HepG2 (cell line): ENCODE data around the gene IL22RA1. TPM values are rescaled to one million over a fixed set of nuclear protein-coding genes. Genes with fewer than 3 reads are reported as not detected.

ENCODE experiments used
- ATAC-seq: fragments of 200-7000 bp; cut with Tn5 transposase; 3 replicates; pipeline ENCODE4 v1.9.1; 2020; ENCODE audit warnings: mild to moderate bottlenecking, moderate library complexity
- BruUV-seq: library from RNA; stranded (reverse); fragments of 400-500 nt; replicated peaks from 2 replicates; lab custom pipeline; 2021; lab: Mats Ljungman, UMichigan
- CTCF ChIA-PET: fragments of 300-600 bp; formaldehyde crosslinking; extraction: SDS; loops from one replicate; lab custom pipeline; 2021; ENCODE audit warnings: low total read pairs, inconsistent platforms, low intra/inter-chr PET ratio; lab: Yijun Ruan, JAX
- POLR2A ChIA-PET: fragments of 350-600 bp; sonication (Branson Sonifier 250); formaldehyde crosslinking; loops from one replicate; lab custom pipeline; 2020; ENCODE audit warnings: antibody characterized with exemption, inconsistent platforms; lab: Yijun Ruan, JAX
- DNase-seq: peaks from one replicate; pipeline ENCODE4 v3.0.0-alpha.2; 2015; ENCODE audit warnings: low spot score
- FAIRE-seq: peaks from 3 replicates; lab custom pipeline; 2011; peaks lifted over from hg19 to GRCh38; lab: Jason Lieb, UNC
- H2AFZ ChIP-seq: one replicate; pipeline ENCODE4 v1.6.1; 2011; ENCODE audit warnings: low read length, inconsistent platforms
- H3K27ac ChIP-seq: fragments of 300-600 bp; 3 replicates; pipeline ENCODE4 v1.8.0; 2011; ENCODE audit warnings: mixed run types, mild to moderate bottlenecking, mixed read lengths, low read length, inconsistent platforms; ENCODE audit not compliant: insufficient read depth; ENCODE audit errors: extremely low read length
- H3K27me3 ChIP-seq, 2 experiments: fragments of 200-600 bp in 1 of 2; 2 replicates in 1 of 2; 3 replicates in 1 of 2; pipeline versions ENCODE4 v1.6.0 to v1.8.0; 2011; ENCODE audit warnings: low read length in 2 of 2, mild to moderate bottlenecking in 2 of 2, moderate library complexity in 2 of 2, inconsistent platforms in 1 of 2; ENCODE audit not compliant: insufficient read depth in 2 of 2, control insufficient read depth in 1 of 2
- H3K36me3 ChIP-seq, 2 experiments: fragments of 200-600 bp in 1 of 2; replicated peaks in 1 of 2; 2 replicates in 1 of 2; 3 replicates in 1 of 2; pipeline versions ENCODE4 v1.5.1 to v1.8.0; 2011; ENCODE audit warnings: low read length in 2 of 2, inconsistent platforms in 1 of 2; ENCODE audit not compliant: insufficient read depth in 2 of 2, control insufficient read depth in 1 of 2
- H3K4me1 ChIP-seq: 2 replicates; pipeline ENCODE4 v1.5.1; 2012; ENCODE audit warnings: low read length, inconsistent platforms; ENCODE audit not compliant: insufficient read depth
- H3K4me2 ChIP-seq: 2 replicates; pipeline ENCODE4 v1.6.0; 2011; ENCODE audit warnings: low read depth, low read length, inconsistent platforms
- H3K4me3 ChIP-seq, 3 experiments: fragments of 200-600 bp in 1 of 3; sonication (generic), shearing (Covaris generic) in 1 of 3; replicated peaks in 1 of 3; 2 replicates each; pipeline ENCODE4 v1.5.1; 2011 to 2016; ENCODE audit warnings: low read length in 3 of 3, inconsistent platforms in 2 of 3, low read depth in 2 of 3, mild to moderate bottlenecking in 2 of 3, control low read depth in 1 of 3, mixed read lengths in 1 of 3; ENCODE audit not compliant: insufficient read depth in 1 of 3
- H3K79me2 ChIP-seq: one replicate; pipeline ENCODE4 v1.6.1; 2011; ENCODE audit warnings: low read length, inconsistent platforms; ENCODE audit not compliant: insufficient read depth
- H3K9ac ChIP-seq: 2 replicates; pipeline ENCODE4 v1.6.0; 2011; ENCODE audit warnings: mild to moderate bottlenecking, low read depth, low read length, inconsistent platforms; ENCODE audit not compliant: insufficient read depth
- H3K9me3 ChIP-seq: 2 replicates; pipeline ENCODE4 v1.5.1; 2012; ENCODE audit warnings: mild to moderate bottlenecking, low read length
- H4K20me1 ChIP-seq: 2 replicates; pipeline ENCODE4 v1.6.0; 2011; ENCODE audit warnings: inconsistent platforms, mild to moderate bottlenecking, low read length, moderate library complexity; ENCODE audit not compliant: insufficient read depth
- CHD4 ChIP-seq: fragments of 200-600 bp; sonication (generic); IDR thresholded peaks from 2 replicates; pipeline ENCODE4 v1.7.0; 2017; ENCODE audit warnings: mild to moderate bottlenecking, low read length, borderline replicate concordance
- ETV6 ChIP-seq: sonication (generic); formaldehyde crosslinking; conservative IDR thresholded peaks from 2 replicates; pipeline ENCODE4 v1.4.0; 2020; ENCODE audit warnings: missing genetic modification reagents
- TGIF2 ChIP-seq: IDR thresholded peaks from 2 replicates; pipeline ENCODE4 v1.6.1; 2016; ENCODE audit warnings: control low read depth, missing compliant biosample characterization
- ZBTB26 ChIP-seq: IDR thresholded peaks from 2 replicates; pipeline ENCODE4 v1.6.1; 2016; ENCODE audit warnings: missing compliant biosample characterization, missing genetic modification reagents, borderline replicate concordance
- ZNF431 ChIP-seq: sonication (generic); formaldehyde crosslinking; IDR thresholded peaks from 2 replicates; pipeline ENCODE4 v1.9.0; 2022; ENCODE audit warnings: missing genetic modification reagents, low read depth, mild to moderate bottlenecking, borderline replicate concordance
- ZNF589 ChIP-seq: sonication (generic); formaldehyde crosslinking; conservative IDR thresholded peaks from 2 replicates; pipeline ENCODE4 v1.8.0; 2022; ENCODE audit warnings: mild to moderate bottlenecking, moderate library complexity, missing genetic modification reagents
- ZNF740 ChIP-seq: sonication (generic); formaldehyde crosslinking; IDR thresholded peaks from 2 replicates; pipeline ENCODE4 v1.4.0; 2020; ENCODE audit warnings: missing genetic modification reagents
- WGBS: methylation state at CpG from one replicate; pipeline ENCODE4 v1.1.6; 2017; ENCODE audit warnings: low lambda C conversion rate; 5-methylcytosine and 5-hydroxymethylcytosine counted together
- in situ Hi-C: cut with HindIII; loops from 2 replicates; pipeline ENCODE4 v1.10.0; 2017; ENCODE audit warnings: low pct_unique_long_range_greater_than_20kb; ENCODE audit not compliant: extremely low pct_ligation_motif_present
- intact Hi-C: fragments of 100-400 bp; cut with micrococcal nuclease; formaldehyde crosslinking; loops from one replicate; pipeline ENCODE4 v1.10.0; 2022; ENCODE audit not compliant: unreplicated experiment
- polyA plus RNA-seq, 8 experiments: library from polyadenylated mRNA; depleted of rRNA in 3 of 8; stranded (reverse) in 7 of 8; unstranded in 1 of 8; fragments of >200 nt; fragmentation: Illumina TruSeq in 4 of 8; extraction: Trizol in 4 of 8; gene quantifications; 2 replicates each; pipeline versions ENCODE4 v1.2.1 to v1.2.3, GENCODE V29; 2011 to 2016; ENCODE audit warnings: low read depth in 4 of 8, missing spikeins in 1 of 8, mixed read lengths in 1 of 8; ENCODE audit not compliant: insufficient read depth in 1 of 8
- total RNA-seq, 5 experiments: library from RNA; depleted of rRNA; stranded (reverse); fragments of >200 nt; fragmentation: Illumina TruSeq; extraction: Trizol; gene quantifications; 2 replicates each; pipeline ENCODE4 v1.2.3, GENCODE V29; 2016; ENCODE audit warnings: low read depth in 1 of 5

IL22RA1 gene
- total and polyA plus RNA-seq, 2 of the 13 experiments (the other 11 are each of a cell fraction or from before 2014, with no cell fraction given) = 4.4 to 10.2 TPM

DNA sequence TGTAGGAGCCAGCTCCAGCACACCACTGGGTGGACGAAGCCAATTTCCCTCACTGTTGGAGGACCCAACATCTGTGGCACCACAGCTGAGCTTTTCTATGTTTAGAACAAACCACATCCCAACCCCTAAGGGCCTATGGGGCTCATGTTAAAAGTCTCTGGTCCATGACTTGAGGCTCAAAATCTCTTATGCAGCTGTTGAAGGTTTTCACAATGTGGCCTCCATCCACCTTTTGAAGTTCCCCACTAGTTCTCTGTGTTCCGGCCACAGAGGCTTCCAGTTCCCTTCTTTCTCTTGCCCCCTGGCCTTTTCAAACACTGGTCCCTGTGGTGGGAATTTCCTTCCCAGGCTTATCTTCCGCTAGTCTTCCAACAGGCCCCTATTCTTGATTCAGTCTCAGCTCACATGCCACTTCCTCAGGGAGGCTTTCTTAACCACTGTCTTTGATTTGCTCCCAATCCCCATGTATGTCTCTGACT, 48.1 kb upstream of the IL22RA1 start:
- in situ Hi-C loops = no loop called here
- peaks cover 55% of the 10 kb centered on the region for H3K4me1 ChIP-seq
- H3K36me3 ChIP-seq = no peaks in the 10 kb centered on the region
- BruUV-seq = no TSS peak
- intact Hi-C loops = loop anchor here (10.0 kb wide), 1 partner anchor 444 kb away; no protein-coding TSS in a partner anchor
- no peaks in the 10 kb centered on the region for H3K79me2 ChIP-seq
- H3K9me3 ChIP-seq = no peaks in the 10 kb centered on the region
- H3K4me3 ChIP-seq = no peak overlapping the region
- WGBS = 65% methylated on average over 3 of the region's 3 CpGs
- FAIRE-seq (no peak), DNase-seq (no peak), ATAC-seq (no peak)
- TF ChIP-seq ZNF589 (CRISPR knock-in tag) (no peak), ZNF431 (0 out of 2 replicates have a peak, but pooled peaks have one; percentile 33)
- ChIA-PET POLR2A (interaction anchor here (1.2 to 1.8 kb wide), 3 partner anchors 36 to 48 kb away, joined by 4 to 7 read pairs (median 5); partner anchors contain the start of gene IL22RA1), CTCF (no interaction called here)
- H3K27me3 ChIP-seq = no peaks in the 10 kb centered on the region
- H2AFZ ChIP-seq = no peak overlapping the region
- peak overlapping the region; percentile 75 for H3K4me2 ChIP-seq
- no peak overlapping the region for H3K27ac ChIP-seq
- H4K20me1 ChIP-seq = no peaks in the 10 kb centered on the region
- no peak overlapping the region for H3K9ac ChIP-seq

DNA sequence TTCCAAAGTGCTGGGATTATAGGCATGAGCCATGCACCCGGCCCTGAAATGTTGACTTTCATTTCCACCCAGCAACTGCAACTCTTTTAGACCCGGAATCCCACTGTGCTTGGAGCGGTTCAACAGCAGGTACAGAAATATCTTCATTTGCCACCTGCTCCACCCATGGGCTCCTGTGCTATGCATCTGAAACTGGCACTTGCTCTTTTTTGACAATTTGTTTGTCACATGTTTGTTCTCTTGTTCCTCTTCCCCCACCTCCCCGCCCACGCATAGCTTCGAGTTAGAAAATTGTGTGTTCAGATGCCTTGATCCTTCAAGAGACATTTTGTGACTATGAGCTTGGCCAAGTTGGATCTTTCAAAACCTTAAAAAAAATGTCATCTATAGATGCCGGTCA, 46.6 kb upstream of the IL22RA1 start:
- H2AFZ ChIP-seq = no peak overlapping the region

More for the DNA sequence above, 46.6 kb upstream of the IL22RA1 start:
- no peak overlapping the region for H3K9ac ChIP-seq
- no peak overlapping the region for H3K4me3 ChIP-seq
- H3K4me2 ChIP-seq = no peak overlapping the region
- intact Hi-C loops = loop anchor here (5.0 kb wide), 2 partner anchors 37 to 77 kb away; partner anchors contain the start of gene MYOM3
- H3K4me1 ChIP-seq = peaks cover 70% of the 10 kb centered on the region
- no peak for ATAC-seq
- H3K36me3 ChIP-seq = no peaks in the 10 kb centered on the region
- no peaks in the 10 kb centered on the region for H4K20me1 ChIP-seq
- CTCF ChIA-PET = no interaction called here
- in situ Hi-C loops = no loop called here
- TF ChIP-seq TGIF2 (CRISPR knock-in tag) = no peak
- no peak for TF ChIP-seq ZBTB26 (CRISPR knock-in tag)
- no peak for TF ChIP-seq ZNF740 (CRISPR knock-in tag)
- no peak for TF ChIP-seq CHD4
- TF ChIP-seq ETV6 = no peak
- TF ChIP-seq, all 625 proteins: peak for 0
- DNase-seq = no peak
- Histone ChIP-seq H3K27me3 (no peaks in the 10 kb centered on the region), H3K79me2 (peaks cover 3% of the 10 kb centered on the region), H3K9me3 (no peaks in the 10 kb centered on the region), H3K27ac (no peak overlapping the region)
- WGBS = 57% methylated on average over 7 of the region's 7 CpGs
- POLR2A ChIA-PET = interaction anchor here (1.1 to 1.8 kb wide), 3 partner anchors 39 to 365 kb away, joined by 3 to 7 read pairs (median 4); partner anchors contain the start of gene IL22RA1
- FAIRE-seq = no peak
- no TSS peak for BruUV-seq
